ENCODE measurements around the gene MYO10.

- TF ChIP-seq NRF1 (IDR thresholded peaks at IDR 0.05; ENCODE audit: low read depth, low read length) (no peak), CTCF (IDR thresholded peaks at IDR 0.05; ENCODE audit: control extremely low read depth in 1 of 3, insufficient read depth in 1 of 3, low read depth in 1 of 3, low read length in 3 of 3) (no peak)
Observed at GRCh38 chr5:16687898-16688297, 248.2 kb downstream of the MYO10 start.
